Measurements from ENCODE around the gene TENT4A.

The TENT4A gene

DNA sequence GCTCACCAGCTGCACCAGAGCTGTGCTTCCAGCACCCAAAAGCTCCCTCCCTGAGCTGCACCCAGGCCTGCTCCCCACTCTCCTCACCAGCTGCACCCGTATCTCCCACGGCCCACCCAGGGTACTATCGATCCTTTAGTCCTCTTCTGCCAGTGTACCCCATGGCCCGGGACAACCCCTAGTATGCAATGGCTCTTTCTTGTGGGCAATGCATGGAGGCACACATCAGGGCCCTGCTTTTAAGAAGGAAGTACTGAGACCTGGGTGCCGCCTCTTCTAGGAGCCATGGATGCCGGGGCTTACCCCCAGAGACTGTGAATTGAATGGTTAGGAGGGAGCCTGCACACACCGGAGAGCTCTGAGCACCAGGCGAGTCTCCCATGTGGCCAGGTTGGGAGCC is 49.5 kb downstream of the TENT4A start:
- Histone ChIP-seq H3K4me1 (peaks cover 6% of the 10 kb centered on the region), H3K27ac (no peak overlapping the region), H3K36me3 (ENCODE audit: control insufficient read depth, insufficient read depth, low read length) (no peaks in the 10 kb centered on the region), H3K9me3 (ENCODE audit: control insufficient read depth, low read length) (no peaks in the 10 kb centered on the region), H3K9ac (no peak overlapping the region), H3K27me3 (ENCODE audit: control insufficient read depth, insufficient read depth, low read length) (no peaks in the 10 kb centered on the region), H3K4me3 (ENCODE audit: low read depth, low read length) (no peak overlapping the region), H2AFZ (no peak overlapping the region), H3K4me2 (ENCODE audit: low read length) (no peak overlapping the region), H3K79me2 (no peaks in the 10 kb centered on the region)
- TF ChIP-seq, protein P1, sequence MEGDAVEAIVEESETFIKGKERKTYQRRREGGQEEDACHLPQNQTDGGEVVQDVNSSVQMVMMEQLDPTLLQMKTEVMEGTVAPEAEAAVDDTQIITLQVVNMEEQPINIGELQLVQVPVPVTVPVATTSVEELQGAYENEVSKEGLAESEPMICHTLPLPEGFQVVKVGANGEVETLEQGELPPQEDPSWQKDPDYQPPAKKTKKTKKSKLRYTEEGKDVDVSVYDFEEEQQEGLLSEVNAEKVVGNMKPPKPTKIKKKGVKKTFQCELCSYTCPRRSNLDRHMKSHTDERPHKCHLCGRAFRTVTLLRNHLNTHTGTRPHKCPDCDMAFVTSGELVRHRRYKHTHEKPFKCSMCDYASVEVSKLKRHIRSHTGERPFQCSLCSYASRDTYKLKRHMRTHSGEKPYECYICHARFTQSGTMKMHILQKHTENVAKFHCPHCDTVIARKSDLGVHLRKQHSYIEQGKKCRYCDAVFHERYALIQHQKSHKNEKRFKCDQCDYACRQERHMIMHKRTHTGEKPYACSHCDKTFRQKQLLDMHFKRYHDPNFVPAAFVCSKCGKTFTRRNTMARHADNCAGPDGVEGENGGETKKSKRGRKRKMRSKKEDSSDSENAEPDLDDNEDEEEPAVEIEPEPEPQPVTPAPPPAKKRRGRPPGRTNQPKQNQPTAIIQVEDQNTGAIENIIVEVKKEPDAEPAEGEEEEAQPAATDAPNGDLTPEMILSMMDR (IDR thresholded peaks at IDR 0.05), result no peak

GRCh38 chr5:6763191-6763590 is 50.0 kb downstream of the TENT4A start:
- Histone ChIP-seq H2AFZ (no peak overlapping the region), H3K4me2 (ENCODE audit: low read length) (no peak overlapping the region), H3K4me3 (ENCODE audit: low read depth, low read length) (no peak overlapping the region), H3K4me1 (peaks cover 6% of the 10 kb centered on the region), H3K9me3 (ENCODE audit: control insufficient read depth, low read length) (no peaks in the 10 kb centered on the region), H3K27ac (no peak overlapping the region), H3K36me3 (ENCODE audit: control insufficient read depth, insufficient read depth, low read length) (no peaks in the 10 kb centered on the region), H3K79me2 (no peaks in the 10 kb centered on the region), H3K9ac (no peak overlapping the region), H3K27me3 (ENCODE audit: control insufficient read depth, insufficient read depth, low read length) (no peaks in the 10 kb centered on the region)
- TF ChIP-seq, protein P1 (IDR thresholded peaks at IDR 0.05), result no peak

DNA sequence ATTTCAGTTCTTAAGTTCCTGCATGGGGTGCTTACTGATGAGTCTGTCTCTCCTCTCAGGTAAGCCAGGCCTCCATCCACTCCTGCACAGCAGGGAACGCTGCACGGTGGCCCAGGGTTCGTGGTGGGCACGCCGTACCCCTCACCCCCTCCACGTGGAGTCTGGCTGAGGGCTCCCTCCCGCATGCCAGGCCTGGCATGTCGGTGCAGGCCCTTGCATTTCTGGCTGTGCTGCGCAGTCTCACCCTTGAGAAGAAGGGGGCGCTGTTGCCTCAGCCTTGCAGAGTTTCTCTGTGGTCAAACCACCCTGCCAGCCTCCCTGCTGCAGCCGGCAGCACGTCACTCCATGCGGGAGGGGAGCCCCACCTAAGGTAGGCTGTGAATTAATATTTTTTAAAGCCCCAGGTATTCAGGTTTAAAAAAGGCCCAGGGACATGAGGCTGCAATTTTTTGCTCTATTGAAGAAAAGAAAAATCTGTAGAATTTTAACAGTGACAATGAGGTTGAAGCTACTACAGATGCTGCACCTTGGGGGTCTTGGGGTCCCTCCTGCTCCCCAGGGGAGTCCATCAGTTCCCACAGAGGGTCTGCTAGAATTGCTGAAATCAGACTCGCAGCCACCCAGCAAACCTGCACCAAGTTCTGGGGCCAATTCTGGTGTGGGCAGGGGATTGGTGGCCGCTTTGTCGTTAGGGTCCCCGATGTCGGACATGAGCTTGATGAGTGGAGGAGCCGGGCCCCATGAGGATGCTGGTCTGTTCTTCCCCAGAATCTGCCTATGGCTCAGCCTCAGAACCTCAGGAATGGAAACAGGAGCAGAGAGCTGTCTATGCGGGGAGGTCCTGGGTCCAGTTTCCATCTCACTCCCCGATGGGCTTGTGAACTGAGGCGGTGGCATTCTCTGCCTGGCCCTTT is 52.6 kb downstream of the TENT4A start:
- Histone ChIP-seq H3K36me3 (ENCODE audit: control insufficient read depth, insufficient read depth, low read length) (no peaks in the 10 kb centered on the region), H3K9ac (no peak overlapping the region), H3K9me3 (ENCODE audit: control insufficient read depth, low read length) (no peaks in the 10 kb centered on the region), H3K4me3 (ENCODE audit: low read depth, low read length) (no peak overlapping the region), H3K27ac (no peak overlapping the region), H3K27me3 (ENCODE audit: control insufficient read depth, insufficient read depth, low read length) (no peaks in the 10 kb centered on the region), H2AFZ (peak overlapping the region; percentile 35), H3K4me2 (ENCODE audit: low read length) (no peak overlapping the region), H3K4me1 (no peaks in the 10 kb centered on the region), H3K79me2 (no peaks in the 10 kb centered on the region)
- TF ChIP-seq, protein P1 (IDR thresholded peaks at IDR 0.05), result peak; percentile 57

DNA sequence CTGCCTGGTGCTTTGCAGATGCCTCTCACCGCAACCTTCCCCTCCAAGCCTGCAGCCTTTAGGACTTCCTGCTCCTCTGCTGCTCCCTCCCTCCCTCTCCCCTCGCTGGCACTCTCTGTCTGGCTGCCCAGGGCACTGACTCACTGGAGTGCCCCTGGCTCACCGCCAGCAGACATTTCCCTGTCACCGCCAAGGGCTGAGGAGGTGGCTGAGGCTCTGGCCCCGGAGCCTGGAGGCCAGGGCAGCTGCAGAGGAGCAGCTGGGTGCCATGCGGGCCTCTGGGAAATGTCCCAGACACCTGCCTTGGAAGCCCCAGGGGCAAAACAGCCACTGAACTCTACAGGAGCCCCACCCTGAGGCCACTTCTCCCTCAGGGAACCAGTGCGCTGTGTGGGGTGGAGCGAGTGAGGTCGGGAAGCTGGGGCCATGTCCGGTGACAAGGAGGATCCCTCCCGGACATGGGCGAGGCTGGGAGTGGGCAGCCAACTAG is 53.4 kb downstream of the TENT4A start:
- Histone ChIP-seq H3K4me2 (ENCODE audit: low read length) (no peak overlapping the region), H2AFZ (no peak overlapping the region), H3K27ac (no peak overlapping the region), H3K4me3 (ENCODE audit: low read depth, low read length) (no peak overlapping the region), H3K9ac (no peak overlapping the region), H3K4me1 (no peaks in the 10 kb centered on the region), H3K79me2 (no peaks in the 10 kb centered on the region), H3K27me3 (ENCODE audit: control insufficient read depth, insufficient read depth, low read length) (no peaks in the 10 kb centered on the region), H3K36me3 (ENCODE audit: control insufficient read depth, insufficient read depth, low read length) (no peaks in the 10 kb centered on the region), H3K9me3 (ENCODE audit: control insufficient read depth, low read length) (no peaks in the 10 kb centered on the region)
- TF ChIP-seq, protein P1 (IDR thresholded peaks at IDR 0.05), result no peak

Measured in parathyroid adenoma (tissue), 2 donors.